Stimulated activated CD4-positive, alpha-beta T cell treated with anti-CD3 and anti-CD28 coated beads, Interleukin-4, amount 100 ng/mL, for 1 hour (primary cell): ENCODE measurements around the gene HS6ST2.
"Not testable (repeated sequence)": the region's sequence is repeated elsewhere in the genome, so short reads cannot be mapped to it uniquely, and the experiment has no call there.

Experiments used
- DNase-seq: peaks from one replicate; pipeline ENCODE4 v3.0.0-alpha.2; 2020

Gene HS6ST2

DNA sequence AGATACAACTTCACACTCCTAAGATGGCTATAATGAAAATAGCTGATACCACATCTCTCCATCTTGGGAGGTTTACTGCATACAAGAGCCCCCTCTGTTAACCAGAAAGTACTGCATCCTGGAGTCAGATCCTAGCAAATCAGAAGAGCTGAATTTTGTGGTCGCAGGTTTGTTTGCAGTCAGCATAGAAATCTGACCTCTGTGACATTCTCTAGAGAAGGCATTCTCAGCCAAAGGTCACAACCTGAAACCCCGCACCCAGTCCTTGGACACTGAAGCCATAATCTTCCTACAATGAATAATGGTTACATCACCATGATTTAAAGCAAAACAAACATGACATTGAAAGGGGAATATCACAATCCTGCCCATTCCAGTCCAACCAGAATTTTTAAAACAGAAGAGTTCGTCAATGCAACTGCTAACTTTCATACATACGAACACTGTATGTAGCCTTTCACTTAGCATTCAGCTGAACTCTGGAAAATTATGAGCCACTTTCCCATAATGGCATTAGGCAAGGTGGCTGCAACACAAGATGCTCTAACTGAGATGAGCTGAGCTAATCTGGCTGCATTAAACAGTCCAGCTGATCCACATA, 17.6 kb downstream of the HS6ST2 start:
- DNase-seq: no peak

DNA sequence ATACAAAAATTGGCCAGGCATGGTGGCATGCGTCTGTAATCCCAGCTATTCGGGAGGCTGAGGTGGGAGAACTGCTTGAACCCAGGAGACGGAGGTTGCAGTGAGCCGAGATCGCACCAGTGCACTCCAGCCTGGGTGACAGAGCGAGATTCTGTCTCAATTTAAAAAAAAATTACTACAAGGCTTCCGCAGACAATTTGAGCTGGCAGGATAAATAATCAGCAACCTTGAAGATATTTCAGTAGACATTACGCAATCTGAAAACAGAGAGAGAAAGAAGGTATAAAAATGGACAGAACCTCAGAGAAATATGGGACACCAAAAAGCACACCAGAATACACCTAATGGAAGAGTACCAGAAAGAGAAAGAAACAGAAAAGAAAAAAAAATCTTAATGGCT, 25.3 kb downstream of the HS6ST2 start:
- DNase-seq: no peak

DNA sequence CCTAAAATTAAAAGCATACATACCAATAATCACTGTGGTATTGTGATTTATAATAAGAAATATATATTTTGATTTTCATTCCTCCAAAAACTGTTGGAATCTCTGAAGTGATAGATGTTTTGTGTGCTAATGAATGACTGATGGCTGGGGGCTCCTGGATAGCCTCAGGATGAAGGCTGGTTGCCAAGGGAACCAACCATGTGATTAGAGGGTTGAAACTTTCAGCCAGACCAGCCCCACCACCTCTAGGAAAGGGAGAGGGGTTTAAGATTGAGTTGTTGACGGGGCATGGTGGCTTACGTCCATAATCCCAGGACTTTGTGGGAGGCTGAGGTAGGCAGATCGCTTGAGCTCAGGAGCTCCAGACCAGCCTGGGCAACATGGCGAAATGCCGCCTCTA, 34.0 kb downstream of the HS6ST2 start:
- DNase-seq: no peak

DNA sequence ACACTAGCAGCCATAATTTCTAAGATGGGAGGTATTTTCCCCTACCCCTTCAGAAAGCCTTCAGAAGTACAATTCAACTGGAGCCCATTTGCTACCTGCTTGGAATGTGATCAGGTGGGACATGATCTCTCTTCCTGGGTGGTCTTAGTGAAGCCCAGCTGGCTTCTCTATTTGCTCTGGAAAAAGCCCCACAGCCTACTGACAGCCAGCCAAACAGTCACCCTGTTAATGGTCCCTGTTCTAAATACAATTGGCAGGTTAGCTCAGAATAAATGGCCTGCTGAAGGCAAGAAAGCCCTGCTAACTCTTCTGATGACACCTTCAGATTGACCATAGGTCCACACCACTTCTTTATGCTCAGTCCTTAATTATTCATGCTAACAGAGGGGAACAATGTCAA, 39.9 kb downstream of the HS6ST2 start:
- no peak for DNase-seq

DNA sequence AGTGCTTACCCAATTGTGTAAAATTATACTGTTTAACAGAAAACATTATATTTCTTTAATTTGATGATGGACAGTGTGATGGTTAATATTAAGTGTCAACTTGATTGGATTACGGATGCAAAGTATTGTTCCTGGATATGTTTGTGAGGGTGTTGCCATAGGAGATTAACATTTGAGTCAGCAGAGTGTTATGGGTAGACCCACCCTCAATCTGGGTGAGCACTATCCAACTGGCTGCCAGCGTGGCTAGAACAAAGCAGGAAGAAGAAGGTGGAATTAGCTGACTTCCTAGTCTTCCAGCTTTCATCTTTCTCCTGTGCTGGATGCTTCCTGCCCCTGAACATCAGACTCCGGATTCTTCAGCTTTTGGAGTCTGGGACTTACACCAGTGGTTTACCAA, 42.1 kb downstream of the HS6ST2 start:
- DNase-seq: no peak

DNA sequence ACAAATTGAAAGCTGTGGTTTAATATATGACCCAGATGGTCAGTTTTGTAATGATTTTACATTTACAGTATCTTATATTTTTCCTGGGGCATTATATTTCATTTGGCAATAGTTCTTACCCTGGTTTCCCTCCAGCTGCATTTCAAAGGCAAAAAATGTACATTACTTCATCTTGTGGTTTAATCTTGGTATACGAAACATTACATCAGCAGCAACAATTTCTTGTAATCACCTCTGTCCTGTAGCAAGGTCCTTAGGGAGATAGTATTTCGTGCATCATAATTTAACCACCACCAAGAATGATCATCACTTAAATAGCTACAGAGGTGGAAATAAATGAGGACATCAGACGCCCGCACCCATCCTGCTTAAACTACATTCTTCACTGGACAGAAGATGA, 48.8 kb downstream of the HS6ST2 start:
- DNase-seq: no peak

DNA sequence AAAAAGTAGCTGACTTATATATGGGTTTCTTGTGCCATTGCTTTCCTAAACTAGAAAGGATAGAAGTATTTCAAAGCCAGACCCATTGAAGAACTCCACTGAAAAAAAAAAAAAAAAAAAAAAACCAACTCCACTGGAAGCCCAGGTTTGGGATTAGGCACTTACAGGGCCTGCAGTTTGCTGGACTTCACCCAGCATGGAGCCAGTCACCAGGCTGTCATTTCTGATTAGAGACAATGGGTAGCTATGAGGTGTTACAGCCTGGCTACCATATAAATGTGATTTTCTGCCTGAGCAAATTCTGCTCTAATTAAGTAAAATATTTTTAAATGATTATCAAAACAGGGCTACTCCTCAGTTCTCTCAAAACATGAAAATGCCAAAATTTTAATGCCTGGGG, 49.5 kb downstream of the HS6ST2 start:
- DNase-seq: no peak

DNA sequence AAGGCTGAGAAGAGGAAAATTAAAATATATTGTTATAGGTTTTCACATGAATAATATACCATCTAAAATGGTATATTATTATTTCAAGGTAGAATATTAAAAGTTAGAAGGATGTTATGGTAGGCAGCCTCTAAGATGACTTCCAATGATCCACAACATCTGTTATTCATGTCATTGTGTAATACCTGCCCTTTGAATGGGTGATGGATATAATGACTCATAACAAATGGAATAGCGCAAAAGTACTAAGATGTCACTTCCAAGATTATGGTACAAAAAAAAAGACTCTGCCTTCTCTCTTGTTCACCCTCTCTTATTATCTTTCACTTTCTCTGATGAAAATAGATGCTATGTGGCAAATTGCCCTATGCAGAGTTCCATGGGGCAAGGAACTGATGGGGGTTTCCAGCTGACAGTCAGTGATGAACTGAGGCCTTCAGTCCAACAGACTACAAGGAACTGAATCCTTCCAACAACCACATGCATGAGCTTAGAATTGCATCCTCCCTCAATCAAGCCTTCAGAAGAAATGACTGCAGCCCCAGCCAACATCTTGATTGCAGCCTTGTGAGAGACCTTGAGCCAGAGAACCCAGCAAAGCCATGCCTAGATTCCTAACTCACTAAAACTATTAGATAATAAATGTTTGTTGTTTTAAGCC, 57.7 kb downstream of the HS6ST2 start:
- no peak for DNase-seq

DNA sequence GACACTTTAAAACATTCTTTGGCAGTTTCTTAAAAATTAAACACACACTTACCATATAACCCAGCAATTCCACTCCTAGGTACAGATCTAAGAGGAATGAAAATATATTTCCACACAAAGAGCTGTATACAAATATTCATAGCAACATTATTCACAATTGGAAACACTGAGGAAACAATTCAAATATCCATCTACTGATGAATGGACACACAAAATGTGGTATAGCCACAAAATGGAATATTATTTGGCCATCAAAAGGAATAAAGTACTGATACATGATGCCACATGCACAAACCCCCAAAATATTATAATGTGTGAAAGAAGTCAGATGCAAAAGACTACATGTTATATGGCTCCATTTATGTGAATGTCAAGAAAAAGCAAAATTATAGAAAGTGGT, 70.9 kb downstream of the HS6ST2 start:
- no peak for DNase-seq

DNA sequence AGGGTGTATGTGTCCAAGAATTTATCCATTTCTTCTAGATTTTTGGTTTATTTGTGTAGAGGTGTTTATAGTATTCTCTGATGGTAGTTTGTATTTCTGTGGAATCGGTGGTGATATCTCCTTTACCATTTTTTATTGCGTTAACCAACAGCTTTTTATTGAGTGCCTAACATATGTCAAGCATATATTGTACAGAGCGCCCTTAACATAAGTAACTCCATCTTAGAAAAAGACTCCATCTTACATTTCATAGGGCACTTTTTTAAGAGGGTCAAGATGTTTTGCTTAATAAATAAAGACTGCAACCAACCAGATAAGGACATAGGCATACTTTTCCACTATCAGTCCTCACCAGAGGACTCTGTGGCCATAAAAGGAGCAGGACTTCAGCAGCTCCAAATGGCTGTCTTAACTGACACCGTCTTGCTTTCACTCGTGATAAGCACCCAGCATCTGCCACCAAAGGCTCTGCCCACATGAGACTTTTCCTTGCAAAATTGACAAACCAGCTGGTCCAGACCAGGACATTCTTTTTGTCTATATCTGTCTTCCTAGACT, 75.0 kb downstream of the HS6ST2 start:
- no peak for DNase-seq

DNA sequence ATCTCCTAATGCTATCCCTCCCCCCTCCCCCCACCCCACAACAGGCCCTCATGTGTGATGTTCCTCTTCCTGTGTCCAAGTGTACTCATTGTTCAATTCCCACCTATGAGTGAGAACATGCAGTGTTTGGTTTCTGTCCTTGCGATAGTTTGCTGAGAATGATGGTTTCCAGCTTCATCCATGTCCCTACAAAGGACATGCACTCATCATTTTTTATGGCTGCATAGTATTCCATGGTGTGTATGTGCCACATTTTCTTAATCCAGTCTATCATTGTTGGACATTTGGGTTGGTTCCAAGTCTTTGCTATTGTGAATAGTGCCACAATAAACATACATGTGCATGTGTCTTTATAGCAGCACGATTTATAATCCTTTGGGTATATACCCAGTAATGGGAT, 77.7 kb downstream of the HS6ST2 start:
- not testable (repeated sequence) for DNase-seq

DNA sequence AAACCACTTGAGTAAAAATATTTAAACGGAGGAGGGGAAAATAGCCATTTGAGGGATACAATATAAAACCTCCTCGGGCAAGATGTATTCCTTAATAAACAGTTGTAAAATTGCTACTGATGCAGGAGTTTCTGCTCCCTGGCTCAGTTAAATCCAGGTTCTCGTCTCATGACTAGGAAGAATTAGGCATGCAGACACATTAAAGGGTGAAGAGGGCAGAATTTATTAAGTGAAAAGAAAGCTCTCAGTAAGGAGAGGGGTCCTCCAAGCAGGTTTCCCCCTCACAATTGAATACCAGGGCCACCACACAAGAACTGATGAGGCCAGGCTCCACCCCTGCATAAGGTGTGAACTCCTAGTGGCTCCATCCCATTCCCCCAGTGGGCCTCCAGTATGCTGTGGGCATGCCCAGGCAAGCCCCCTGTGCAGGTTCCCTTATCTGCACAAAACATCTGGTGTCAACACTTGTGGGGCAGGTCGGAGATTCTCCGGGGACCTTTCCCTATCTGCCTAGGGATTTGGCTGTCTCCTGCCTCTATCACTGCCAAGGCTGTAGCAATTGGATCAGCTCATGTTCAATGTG, 80.4 kb downstream of the HS6ST2 start:
- DNase-seq: no peak

DNA sequence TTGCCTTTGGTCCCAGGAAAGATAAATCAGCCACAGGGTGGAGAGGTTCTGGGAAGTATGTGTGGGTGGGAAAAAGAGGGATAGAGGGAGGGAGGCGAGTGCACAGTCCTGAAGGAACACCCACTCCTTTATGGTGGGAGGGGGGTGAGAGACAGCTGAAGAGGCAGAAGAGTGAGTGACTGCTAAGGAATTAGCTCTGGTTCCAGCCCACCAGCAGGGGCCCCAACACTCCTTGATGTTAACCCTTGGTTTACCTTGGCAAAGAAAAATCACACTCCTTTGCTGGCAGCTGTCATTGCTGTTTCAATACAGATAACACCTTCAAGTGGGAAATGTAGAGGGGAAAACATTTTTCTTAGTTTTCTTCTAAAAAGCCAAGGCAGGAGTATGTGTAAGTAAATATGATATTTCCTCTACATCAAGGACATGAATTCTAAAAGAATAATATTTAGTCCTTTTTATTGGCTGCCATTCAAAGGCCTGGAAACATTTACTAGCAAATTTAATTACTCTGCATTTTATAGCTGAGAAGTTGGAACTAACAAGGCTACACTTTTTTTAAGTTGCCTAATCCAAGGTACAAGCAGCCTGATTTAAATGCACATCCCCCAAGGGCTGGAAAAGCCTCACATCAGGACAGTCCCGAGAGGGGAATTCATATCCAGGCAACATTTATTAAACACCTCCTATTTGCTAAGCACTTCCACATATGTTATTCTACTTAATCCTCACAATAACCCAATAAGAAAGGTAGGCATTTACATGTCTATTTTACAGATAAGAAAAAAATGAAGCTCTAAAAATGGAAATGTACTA, 81.7 kb downstream of the HS6ST2 start:
- no peak for DNase-seq

DNA sequence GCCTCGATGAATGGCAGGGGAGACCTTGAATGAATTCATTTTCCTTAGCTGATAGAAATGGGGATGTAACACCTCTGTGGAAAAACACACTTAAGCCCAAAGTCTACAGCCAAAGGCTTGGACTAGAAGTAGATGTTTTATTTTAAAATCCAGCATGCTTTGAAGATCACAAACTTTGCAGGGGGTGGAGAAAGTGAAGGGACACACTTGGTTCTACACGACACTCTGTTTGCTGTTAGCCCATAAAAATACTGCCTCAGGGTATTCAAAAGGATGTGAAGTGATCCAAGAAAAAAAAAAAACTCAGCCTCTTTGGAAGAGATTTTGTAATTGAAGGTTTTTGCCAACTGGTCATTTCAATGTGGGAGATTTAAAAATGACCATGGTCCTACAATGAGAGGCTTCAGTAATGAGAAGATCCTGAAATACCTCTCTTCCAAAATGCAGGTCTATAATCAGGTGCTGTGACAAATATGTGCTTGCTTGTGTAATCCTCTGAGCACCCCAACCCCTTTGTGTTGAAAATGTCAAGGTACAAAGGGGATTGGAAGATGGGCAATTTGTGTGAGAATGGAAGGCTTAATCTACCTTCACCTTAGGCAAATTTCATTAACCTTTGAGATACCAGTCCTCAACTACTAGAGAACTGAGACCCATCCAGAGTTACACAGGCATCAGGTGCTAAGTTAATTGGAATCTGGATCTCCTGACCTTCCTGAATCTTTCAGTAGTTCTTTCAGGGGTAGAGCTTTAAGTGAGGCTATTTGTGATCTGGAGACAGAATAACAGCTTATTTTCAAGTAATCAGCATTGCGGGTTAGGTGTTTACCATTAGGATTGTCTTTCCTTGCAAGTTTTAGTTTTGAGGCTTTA, 82.5 kb downstream of the HS6ST2 start:
- DNase-seq: no peak

DNA sequence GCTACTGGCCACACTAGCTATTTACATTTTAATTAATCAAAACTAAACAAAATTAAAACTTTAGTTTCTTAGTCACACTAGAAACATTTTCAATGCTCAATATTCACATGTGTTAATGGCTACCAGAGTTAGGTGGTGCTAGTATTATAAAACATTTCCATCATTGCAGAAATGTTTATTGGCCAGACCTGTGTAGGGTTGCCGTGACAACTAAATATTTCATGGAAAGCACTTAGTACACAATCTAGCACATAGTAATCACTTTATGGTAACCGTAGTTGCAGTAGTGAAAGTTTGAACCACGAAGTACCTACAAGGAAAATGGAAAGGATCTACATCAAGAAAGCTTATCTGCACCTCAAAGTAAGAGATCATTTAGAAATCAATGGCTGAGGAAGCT, 95.9 kb downstream of the HS6ST2 start:
- no peak for DNase-seq

DNA sequence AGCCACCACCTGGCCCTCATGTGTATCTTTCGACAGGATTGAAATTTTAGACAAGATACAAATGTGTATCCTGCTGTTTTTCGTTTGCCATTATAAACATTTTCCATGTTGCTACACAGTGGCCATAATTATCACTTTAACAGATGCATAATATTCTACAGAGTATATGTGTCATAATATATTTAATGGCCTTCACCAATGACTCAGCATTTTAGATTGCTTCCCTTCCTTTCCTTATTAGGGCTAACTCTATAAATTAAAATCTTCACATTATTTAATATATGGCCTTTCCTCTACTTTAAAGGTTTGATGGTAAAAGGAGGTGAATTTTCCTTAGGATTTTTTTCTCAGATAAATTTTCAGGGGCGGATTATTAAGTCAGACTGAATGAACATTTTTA, 97.4 kb downstream of the HS6ST2 start:
- no peak for DNase-seq

DNA sequence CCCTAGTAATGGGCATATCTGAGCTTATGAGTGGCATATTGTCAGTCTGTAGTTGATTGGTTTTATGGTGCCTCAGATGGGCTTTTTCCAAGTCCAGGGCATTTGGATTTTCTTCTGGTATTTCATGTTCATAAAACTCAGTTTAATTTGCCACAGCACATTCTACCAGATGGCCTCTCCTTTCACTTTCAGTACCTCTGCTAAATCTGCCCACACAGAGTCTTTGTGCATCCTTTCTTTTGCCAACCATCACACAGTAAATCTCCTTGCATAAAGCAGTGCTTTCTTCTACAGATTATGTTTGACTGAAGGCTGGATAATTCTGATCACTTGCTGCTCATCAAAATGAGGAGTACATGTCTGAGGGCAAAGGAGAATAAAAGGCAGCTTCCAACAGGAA, 98.2 kb downstream of the HS6ST2 start:
- no peak for DNase-seq

DNA sequence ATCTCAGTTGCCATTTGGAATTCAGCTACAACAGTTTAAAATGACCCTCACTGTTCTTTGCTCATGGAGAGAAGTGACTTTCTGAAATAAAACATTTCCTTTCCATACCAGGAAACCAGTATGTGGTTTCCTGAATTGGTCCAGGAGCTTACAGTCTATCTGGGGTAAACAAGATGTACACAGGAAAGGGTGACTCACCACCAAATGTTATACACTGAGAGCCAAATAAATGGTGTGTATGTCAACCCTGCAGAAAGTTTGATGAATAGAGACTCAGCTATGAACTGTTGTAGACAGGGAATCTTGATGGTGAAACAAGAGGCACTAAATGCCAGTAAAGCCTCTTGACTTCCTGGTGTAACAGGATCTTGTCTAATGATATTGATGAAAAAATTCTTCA, 100.4 kb downstream of the HS6ST2 start:
- DNase-seq: no peak

DNA sequence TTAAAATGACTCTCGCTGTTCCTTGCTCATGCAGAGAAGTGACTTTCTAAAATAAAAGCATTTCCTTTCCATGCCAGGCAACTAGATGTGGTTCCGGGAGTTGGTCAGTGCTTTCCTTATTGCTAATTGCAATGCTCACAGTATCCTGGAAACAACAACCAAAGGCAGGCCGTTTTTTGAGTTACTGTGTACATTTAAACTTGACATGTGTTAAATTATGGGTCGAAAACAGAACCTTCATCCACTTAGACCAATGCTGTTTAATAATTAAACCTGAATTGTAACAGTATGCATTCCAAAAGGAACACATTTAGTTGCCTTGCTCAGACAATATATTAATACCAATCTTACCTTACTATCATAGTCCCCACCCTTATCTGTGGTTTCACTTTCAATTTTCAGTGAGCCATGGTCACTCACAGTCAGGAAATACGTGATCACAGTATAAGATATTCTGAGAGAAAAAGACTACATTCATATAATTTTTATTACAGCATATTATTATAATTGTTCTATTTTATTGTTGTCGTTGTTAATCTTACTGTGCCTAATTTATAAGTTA, 102.6 kb downstream of the HS6ST2 start:
- no peak for DNase-seq

DNA sequence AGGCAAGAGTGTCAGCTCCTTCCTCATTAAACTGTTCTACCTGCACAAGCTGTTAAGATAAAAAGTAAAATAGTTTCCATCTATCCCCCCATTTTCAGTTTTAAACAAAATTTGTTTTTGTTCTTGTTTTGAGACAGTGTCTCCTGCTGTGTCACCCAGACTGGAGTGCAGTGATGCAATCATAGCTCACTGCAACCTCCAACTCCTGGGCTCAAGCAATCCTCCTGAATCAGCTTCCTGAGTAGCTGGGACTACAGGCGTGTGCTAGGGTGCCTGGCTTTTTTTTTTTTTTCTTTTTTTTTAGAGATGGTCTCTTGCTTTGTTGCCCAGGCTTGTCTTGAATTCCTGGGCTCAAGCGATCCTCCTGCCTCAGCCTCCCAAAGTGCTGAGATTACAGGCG, 105.4 kb downstream of the HS6ST2 start:
- no peak for DNase-seq

DNA sequence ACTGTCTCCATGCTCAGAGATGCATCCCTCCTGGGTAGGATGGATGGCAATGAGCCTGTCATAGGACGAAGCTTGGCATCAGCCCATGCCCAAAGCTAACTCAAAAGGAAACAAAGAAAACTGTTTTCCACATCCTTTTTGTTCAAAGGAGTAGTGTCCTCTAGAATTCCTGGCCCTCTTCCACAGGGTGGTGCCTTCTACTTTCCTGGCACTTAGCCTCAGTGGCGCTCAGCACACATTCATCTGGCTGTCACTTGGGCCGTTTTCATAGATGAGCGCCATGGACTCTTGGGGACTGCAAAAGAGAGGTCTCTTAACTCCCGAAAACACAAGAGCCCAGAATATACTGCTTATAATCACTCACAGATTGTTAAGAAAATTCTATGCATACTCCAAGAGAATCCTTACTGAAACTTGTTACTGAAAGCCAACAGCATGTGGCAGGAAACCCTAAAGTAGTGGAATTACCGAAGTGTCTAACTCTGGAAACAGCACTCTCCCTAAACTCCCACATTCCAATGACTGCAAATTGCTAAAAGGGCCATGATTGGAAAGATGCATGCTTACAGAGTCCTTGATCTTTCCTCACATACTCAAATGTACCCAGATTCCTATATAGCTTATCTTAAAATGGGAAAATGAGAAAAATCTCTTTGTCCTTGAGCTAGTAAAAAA, 110.0 kb downstream of the HS6ST2 start:
- DNase-seq: no peak

DNA sequence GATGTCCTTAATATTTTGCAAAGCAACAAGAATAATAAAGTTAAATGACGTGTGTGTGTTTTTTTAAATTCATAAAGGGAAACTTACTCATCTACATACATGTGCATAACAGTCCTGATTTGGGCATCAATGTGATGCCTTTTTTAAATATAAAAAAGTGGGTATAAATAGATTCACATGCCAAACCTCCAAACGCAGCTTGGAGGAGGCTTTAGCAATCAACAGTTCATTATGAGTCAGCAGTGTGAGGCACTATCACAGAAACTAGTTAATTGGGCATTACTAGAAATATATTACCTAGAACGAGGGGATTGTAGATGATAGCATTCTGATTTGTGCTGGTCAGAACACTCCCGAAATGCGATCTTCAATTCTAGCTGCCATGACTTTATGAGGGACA, 115.1 kb downstream of the HS6ST2 start:
- DNase-seq: no peak
